Endothelial cell of umbilical vein (primary cell): ENCODE results near the gene ARHGEF12. TPM values are rescaled to one million over a fixed set of nuclear protein-coding genes. Genes with fewer than 3 reads are reported as not detected.

Experiments
- BruUV-seq: library from RNA; stranded (reverse); fragments of 400-500 nt; replicated peaks from 2 replicates; lab custom pipeline; 2021; lab: Mats Ljungman, UMichigan
- CTCF ChIA-PET: fragments of 300-600, 350-600 bp; sonication (Branson Sonifier 250); formaldehyde crosslinking; loops from one replicate; lab custom pipeline; 2021; ENCODE audit warnings: antibody characterized with exemption, inconsistent platforms; lab: Charles Lee
- POLR2A ChIA-PET: fragments of 300-600, 350-600 bp; sonication (Branson Sonifier 250); formaldehyde crosslinking; loops from one replicate; lab custom pipeline; 2021; ENCODE audit warnings: antibody characterized with exemption, inconsistent platforms; lab: Charles Lee
- DNase-seq: peaks from one replicate; pipeline ENCODE4 v3.0.0-alpha.2; 2011; ENCODE audit warnings: low read depth, low spot score
- FAIRE-seq: peaks from 2 replicates; lab custom pipeline; 2011; peaks lifted over from hg19 to GRCh38; lab: Jason Lieb, UNC
- H2AFZ ChIP-seq: 2 replicates; pipeline ENCODE4 v1.6.0; 2012; ENCODE audit warnings: low read depth, low read length, control low read depth, inconsistent platforms
- H3K27ac ChIP-seq: 2 replicates; pipeline ENCODE4 v1.5.1; 2011; ENCODE audit warnings: low read depth, mild to moderate bottlenecking, control low read depth, low read length, moderate library complexity; ENCODE audit not compliant: insufficient read depth
- H3K27me3 ChIP-seq, 2 experiments: 2 replicates each; pipeline versions ENCODE4 v1.6.0 to v1.6.1; 2011; ENCODE audit warnings: low read length in 2 of 2, mixed read lengths in 1 of 2; ENCODE audit not compliant: control insufficient read depth in 2 of 2, insufficient read depth in 2 of 2
- H3K36me3 ChIP-seq, 2 experiments: 2 replicates in 1 of 2; 3 replicates in 1 of 2; pipeline ENCODE4 v1.5.1; 2011; ENCODE audit warnings: low read length in 2 of 2, mild to moderate bottlenecking in 1 of 2, moderate library complexity in 1 of 2; ENCODE audit not compliant: control insufficient read depth in 2 of 2, insufficient read depth in 2 of 2; ENCODE audit errors: extremely low read depth in 1 of 2
- H3K4me1 ChIP-seq: 3 replicates; pipeline ENCODE4 v1.5.1; 2011; ENCODE audit warnings: mild to moderate bottlenecking, low read length; ENCODE audit not compliant: control insufficient read depth, insufficient read depth; ENCODE audit errors: extremely low read depth
- H3K4me2 ChIP-seq: 2 replicates; pipeline ENCODE4 v1.6.1; 2011; ENCODE audit warnings: low read length, control low read depth, mixed read lengths; ENCODE audit not compliant: insufficient read depth
- H3K4me3 ChIP-seq, 3 experiments: fragments of 200-600 bp in 1 of 3; sonication (generic), shearing (Covaris generic) in 1 of 3; replicated peaks in 1 of 3; 2 replicates each; pipeline ENCODE4 v1.5.1; 2011 to 2016; ENCODE audit warnings: control low read depth in 3 of 3, low read length in 3 of 3, mild to moderate bottlenecking in 2 of 3, inconsistent platforms in 1 of 3, low read depth in 1 of 3, moderate library complexity in 1 of 3; ENCODE audit not compliant: insufficient read depth in 1 of 3
- H3K79me2 ChIP-seq: 2 replicates; pipeline ENCODE4 v1.6.0; 2012; ENCODE audit warnings: low read length, inconsistent platforms; ENCODE audit not compliant: control insufficient read depth, insufficient read depth
- H3K9ac ChIP-seq: replicated peaks from 2 replicates; pipeline ENCODE3; 2011; ENCODE audit warnings: low read length, control low read depth; ENCODE audit not compliant: insufficient read depth; ENCODE audit errors: extremely low read depth
- H3K9me1 ChIP-seq: replicated peaks from 3 replicates; pipeline ENCODE4 v1.6.0; 2011; ENCODE audit warnings: mild to moderate bottlenecking, low read length; ENCODE audit not compliant: control insufficient read depth, insufficient read depth; ENCODE audit errors: extremely low read depth
- H3K9me3 ChIP-seq: replicated peaks from 2 replicates; pipeline ENCODE4 v1.5.1; 2012; ENCODE audit warnings: low read length, inconsistent platforms; ENCODE audit not compliant: control insufficient read depth, insufficient read depth
- H4K20me1 ChIP-seq: replicated peaks from 2 replicates; pipeline ENCODE3; 2011; ENCODE audit warnings: mild to moderate bottlenecking, low read length; ENCODE audit not compliant: control insufficient read depth, insufficient read depth; ENCODE audit errors: extremely low read depth
- CTCF ChIP-seq, 2 donors: IDR thresholded peaks; 1 replicate in 1 of 2; 2 replicates in 1 of 2; pipeline ENCODE4 v1.5.1; 2011; ENCODE audit warnings: low read length in 2 of 2, mild to moderate bottlenecking in 2 of 2, moderate library complexity in 2 of 2, control low read depth in 1 of 2, inconsistent platforms in 1 of 2, low read depth in 1 of 2; ENCODE audit not compliant: insufficient read depth in 1 of 2; ENCODE audit errors: extremely low read depth in 1 of 2
- EZH2 ChIP-seq: IDR thresholded peaks from 2 replicates; pipeline ENCODE4 v1.6.1; 2012; ENCODE audit warnings: borderline replicate concordance, low read depth, mild to moderate bottlenecking, moderate library complexity, low read length, inconsistent platforms; ENCODE audit not compliant: severe bottlenecking
- FOS ChIP-seq: IDR thresholded peaks from 2 replicates; pipeline ENCODE4 v1.6.1; 2011; ENCODE audit warnings: mild to moderate bottlenecking, low read length, moderate library complexity, borderline replicate concordance; ENCODE audit not compliant: insufficient read depth
- GATA2 ChIP-seq: IDR thresholded peaks from 2 replicates; pipeline ENCODE4 v1.7.0; 2011; ENCODE audit warnings: low read depth, mild to moderate bottlenecking, moderate library complexity, mixed read lengths, low read length; ENCODE audit not compliant: insufficient read length, insufficient read depth
- JUN ChIP-seq: IDR thresholded peaks from 2 replicates; pipeline ENCODE4 v1.6.1; 2011; ENCODE audit warnings: borderline replicate concordance, low read depth; ENCODE audit not compliant: insufficient read length, insufficient read depth
- MYC ChIP-seq: IDR thresholded peaks from one replicate; pipeline ENCODE4 v1.6.1; 2011; ENCODE audit warnings: mild to moderate bottlenecking, low read depth, low read length
- POLR2A ChIP-seq: IDR thresholded peaks from 2 replicates; pipeline ENCODE4 v1.6.1; 2012; ENCODE audit warnings: low read depth, mild to moderate bottlenecking, control low read depth, low read length
- POLR2AphosphoS5 ChIP-seq: IDR thresholded peaks from 2 replicates; pipeline ENCODE4 v1.6.1; 2012; ENCODE audit warnings: low read depth, mild to moderate bottlenecking, control low read depth, low read length, moderate library complexity; ENCODE audit not compliant: insufficient read depth
- dilution Hi-C: fragments of 300-500 bp; cut with MboI; formaldehyde crosslinking; loops from one replicate; pipeline ENCODE4 v1.15.0; 2019; ENCODE audit warnings: low sequenced_read_pairs; ENCODE audit not compliant: extremely low pct_ligation_motif_present
- intact Hi-C: fragments of 100-400 bp; cut with micrococcal nuclease; formaldehyde crosslinking; loops from one replicate; pipeline ENCODE4 v1.10.0; 2022
- polyA plus RNA-seq, 4 experiments: library from polyadenylated mRNA; depleted of rRNA in 3 of 4; stranded (reverse) in 3 of 4; unstranded in 1 of 4; fragments of >200 nt; gene quantifications; 2 replicates each; pipeline versions ENCODE4 v1.2.1 to v1.2.3, GENCODE V29; 2011 to 2012; ENCODE audit warnings: missing spikeins in 1 of 4
- total RNA-seq: library from RNA; stranded (reverse); gene quantifications from 2 replicates; pipeline ENCODE4 v1.2.3, GENCODE V29; 2021
- TF ChIP-seq, protein P1 (sequence below): IDR thresholded peaks from 2 replicates; pipeline ENCODE4 v1.6.1; 2011; ENCODE audit not compliant: insufficient read depth, insufficient read length

ARHGEF12 gene
- total and polyA plus RNA-seq, 2 donors (not counting 3 experiments of a cell fraction or from before 2014, with no cell fraction given), result 20.9 to 125 TPM

- no peak overlapping the region for H3K4me3 ChIP-seq
- H3K4me2 ChIP-seq, result no peak overlapping the region
- H4K20me1 ChIP-seq, result no peaks in the 10 kb centered on the region
- no peak overlapping the region for H3K9ac ChIP-seq
- intact Hi-C loops, result no loop called here
- TF ChIP-seq FOS (no peak), CTCF (IDR thresholded peaks at IDR 0.05; ENCODE audit: extremely low read depth in 1 of 2, insufficient read depth in 1 of 2, low read depth in 1 of 2, low read length in 2 of 2) (no peak)
- H2AFZ ChIP-seq, result no peak overlapping the region
- no peaks in the 10 kb centered on the region for H3K4me1 ChIP-seq
- H3K9me1 ChIP-seq, result no peaks in the 10 kb centered on the region
- no peaks in the 10 kb centered on the region for H3K79me2 ChIP-seq
- no peak overlapping the region for H3K27ac ChIP-seq
- no peaks in the 10 kb centered on the region for H3K9me3 ChIP-seq
- CTCF ChIA-PET, result no interaction called here
- no peaks in the 10 kb centered on the region for H3K27me3 ChIP-seq
- POLR2A ChIA-PET, result no interaction called here
- no TSS peak for BruUV-seq
- dilution Hi-C loops, result no loop called here
- H3K36me3 ChIP-seq, result no peaks in the 10 kb centered on the region
- FAIRE-seq (no peak), DNase-seq (no peak)
Observed at GRCh38 chr11:120529214-120529613, 193.0 kb downstream of the ARHGEF12 start.

GRCh38 chr11:120529911-120530310, 193.7 kb downstream of the ARHGEF12 start:
- FAIRE-seq (no peak), DNase-seq (no peak)
- Histone ChIP-seq H3K79me2 (no peaks in the 10 kb centered on the region), H3K36me3 (no peaks in the 10 kb centered on the region), H3K4me2 (no peak overlapping the region), H3K9me3 (no peaks in the 10 kb centered on the region), H3K27me3 (no peaks in the 10 kb centered on the region), H2AFZ (no peak overlapping the region), H4K20me1 (no peaks in the 10 kb centered on the region), H3K9me1 (no peaks in the 10 kb centered on the region), H3K27ac (no peak overlapping the region), H3K4me3 (no peak overlapping the region), H3K9ac (no peak overlapping the region), H3K4me1 (no peaks in the 10 kb centered on the region)
- ChIA-PET POLR2A (no interaction called here), CTCF (no interaction called here)
- no TSS peak for BruUV-seq
- TF ChIP-seq EZH2 (no peak), FOS (no peak), CTCF (IDR thresholded peaks at IDR 0.05; ENCODE audit: extremely low read depth in 1 of 2, insufficient read depth in 1 of 2, low read depth in 1 of 2, low read length in 2 of 2) (no peak), MYC (no peak), JUN (no peak), POLR2A (no peak), POLR2AphosphoS5 (no peak), GATA2 (no peak)
- TF ChIP-seq, protein P1, sequence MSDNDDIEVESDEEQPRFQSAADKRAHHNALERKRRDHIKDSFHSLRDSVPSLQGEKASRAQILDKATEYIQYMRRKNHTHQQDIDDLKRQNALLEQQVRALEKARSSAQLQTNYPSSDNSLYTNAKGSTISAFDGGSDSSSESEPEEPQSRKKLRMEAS, result no peak
- dilution Hi-C loops (no loop called here), intact Hi-C loops (no loop called here)
